HL-60 (cell line): ENCODE results near the gene HLA-DQA2.

ENCODE experiments used
- POLR2AphosphoS5 ChIP-seq: IDR thresholded peaks from 2 replicates; pipeline ENCODE4 v1.6.1; 2012; ENCODE audit warnings: low read depth
- SPI1 ChIP-seq: IDR thresholded peaks from 2 replicates; pipeline ENCODE4 v1.6.1; 2012; ENCODE audit warnings: low read depth, mild to moderate bottlenecking, borderline replicate concordance
- TF ChIP-seq, protein P1 (sequence below): IDR thresholded peaks from one replicate; pipeline ENCODE4 v1.5.1; 2011; ENCODE audit warnings: low read length, control low read depth, inconsistent platforms; ENCODE audit not compliant: insufficient read depth

DNA sequence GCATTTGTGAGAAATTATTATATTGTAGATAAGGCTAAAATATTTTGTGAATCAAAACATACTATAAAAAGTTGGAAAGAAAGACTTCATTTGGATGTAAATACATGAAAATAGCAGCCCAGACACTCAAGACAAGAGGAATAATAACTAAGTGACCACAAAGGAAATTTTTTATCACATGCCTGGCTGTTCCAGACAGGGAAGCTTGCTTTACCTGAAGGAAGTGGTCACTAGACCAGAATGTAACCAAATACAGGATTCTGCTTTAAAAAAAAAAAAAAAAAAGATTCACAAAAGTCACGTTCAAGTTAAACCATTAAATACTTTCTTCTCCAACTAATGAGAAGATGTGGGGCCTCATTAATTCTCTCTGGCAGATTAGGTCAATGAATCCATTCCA, 31.5 kb downstream of the HLA-DQA2 start:
- TF ChIP-seq, protein P1, sequence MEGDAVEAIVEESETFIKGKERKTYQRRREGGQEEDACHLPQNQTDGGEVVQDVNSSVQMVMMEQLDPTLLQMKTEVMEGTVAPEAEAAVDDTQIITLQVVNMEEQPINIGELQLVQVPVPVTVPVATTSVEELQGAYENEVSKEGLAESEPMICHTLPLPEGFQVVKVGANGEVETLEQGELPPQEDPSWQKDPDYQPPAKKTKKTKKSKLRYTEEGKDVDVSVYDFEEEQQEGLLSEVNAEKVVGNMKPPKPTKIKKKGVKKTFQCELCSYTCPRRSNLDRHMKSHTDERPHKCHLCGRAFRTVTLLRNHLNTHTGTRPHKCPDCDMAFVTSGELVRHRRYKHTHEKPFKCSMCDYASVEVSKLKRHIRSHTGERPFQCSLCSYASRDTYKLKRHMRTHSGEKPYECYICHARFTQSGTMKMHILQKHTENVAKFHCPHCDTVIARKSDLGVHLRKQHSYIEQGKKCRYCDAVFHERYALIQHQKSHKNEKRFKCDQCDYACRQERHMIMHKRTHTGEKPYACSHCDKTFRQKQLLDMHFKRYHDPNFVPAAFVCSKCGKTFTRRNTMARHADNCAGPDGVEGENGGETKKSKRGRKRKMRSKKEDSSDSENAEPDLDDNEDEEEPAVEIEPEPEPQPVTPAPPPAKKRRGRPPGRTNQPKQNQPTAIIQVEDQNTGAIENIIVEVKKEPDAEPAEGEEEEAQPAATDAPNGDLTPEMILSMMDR = no peak
- no peak for TF ChIP-seq POLR2AphosphoS5
- TF ChIP-seq SPI1 = no peak
